ENCODE results near the gene HPSE2. TPM values are rescaled to one million over a fixed set of nuclear protein-coding genes. Genes with fewer than 3 reads are reported as not detected.
"Not testable (repeated sequence)": the region's sequence is repeated elsewhere in the genome, so short reads cannot be mapped to it uniquely, and the experiment has no call there.

The HPSE2 gene
- 0.16 TPM for total RNA-seq
- long read RNA-seq: 0 reads

GRCh38 chr10:99235658-99236626 lies at the start of gene HPSE2:
TSS of gene HPSE2 (minus strand) at chr10:99235852.
- intact Hi-C loops (cut with DNase I): no loop called here

GRCh38 chr10:99280472-99280871 lies 44.8 kb upstream of the HPSE2 start:
- no peak for DNase-seq (ENCODE audit: low spot score)
- intact Hi-C loops (cut with DNase I): no loop called here

More at GRCh38 chr10:99235658-99236626, at the start of gene HPSE2:
- DNase-seq (ENCODE audit: low spot score): no peak

GRCh38 chr10:99279626-99280111 lies 44.0 kb upstream of the HPSE2 start:
- no peak for DNase-seq (ENCODE audit: low spot score)
- intact Hi-C loops (cut with DNase I): no loop called here

- intact Hi-C loops (cut with DNase I): no loop called here
- no peak for DNase-seq (ENCODE audit: low spot score)
Observed at GRCh38 chr10:99276848-99277486, 41.3 kb upstream of the HPSE2 start.

- intact Hi-C loops (cut with DNase I): no loop called here
- DNase-seq (ENCODE audit: low spot score): no peak
Observed at GRCh38 chr10:99266383-99266782, 30.7 kb upstream of the HPSE2 start.

- intact Hi-C loops (cut with DNase I): loop anchor here (10.0 kb wide), 1 partner anchor 984 kb away; the partner anchor contains the start of gene LOXL4
- no peak for DNase-seq (ENCODE audit: low spot score)
Observed at GRCh38 chr10:99248824-99249223, 13.2 kb upstream of the HPSE2 start.

GRCh38 chr10:99247893-99248292 lies 12.2 kb upstream of the HPSE2 start:
- intact Hi-C loops (cut with DNase I): loop anchor here (2.0 to 10.0 kb wide), 2 partner anchors 781 to 983 kb away; partner anchors contain the start of gene LOXL4
- DNase-seq (ENCODE audit: low spot score): not testable (repeated sequence)

- intact Hi-C loops (cut with DNase I): no loop called here
- no peak for DNase-seq (ENCODE audit: low spot score)
Observed at GRCh38 chr10:99236627-99237309, 1.1 kb upstream of the HPSE2 start.

- intact Hi-C loops (cut with DNase I): no loop called here
- DNase-seq (ENCODE audit: low spot score): no peak
Observed at GRCh38 chr10:99234791-99235657, 628 bp downstream of the HPSE2 start.

- DNase-seq (ENCODE audit: low spot score): peak; percentile 81
- intact Hi-C loops (cut with DNase I): no loop called here
Observed at GRCh38 chr10:99234041-99234790, 1.4 kb downstream of the HPSE2 start.

- intact Hi-C loops (cut with DNase I): no loop called here
- DNase-seq (ENCODE audit: low spot score): no peak
Observed at GRCh38 chr10:99233689-99234037, 2.0 kb downstream of the HPSE2 start.

GRCh38 chr10:99233000-99233688 lies 2.5 kb downstream of the HPSE2 start:
- intact Hi-C loops (cut with DNase I): no loop called here

GRCh38 chr10:99232360-99232999 lies 3.2 kb downstream of the HPSE2 start:
- intact Hi-C loops (cut with DNase I): no loop called here
- DNase-seq (ENCODE audit: low spot score): no peak

More at GRCh38 chr10:99233000-99233688, 2.5 kb downstream of the HPSE2 start:
- DNase-seq (ENCODE audit: low spot score): no peak

GRCh38 chr10:99224766-99225165 lies 10.9 kb downstream of the HPSE2 start:
- intact Hi-C loops (cut with DNase I): no loop called here
- no peak for DNase-seq (ENCODE audit: low spot score)

GRCh38 chr10:99207340-99207739 lies 28.3 kb downstream of the HPSE2 start:
- DNase-seq (ENCODE audit: low spot score): no peak
- intact Hi-C loops (cut with DNase I): no loop called here

- intact Hi-C loops (cut with DNase I): no loop called here
- DNase-seq (ENCODE audit: low spot score): no peak
Observed at GRCh38 chr10:99203310-99203709, 32.3 kb downstream of the HPSE2 start.

- DNase-seq (ENCODE audit: low spot score): no peak
- intact Hi-C loops (cut with DNase I): no loop called here
Observed at GRCh38 chr10:99172950-99173349, 62.7 kb downstream of the HPSE2 start.
